DMS114 treated with DMSO at 0.1 percent for 48 hours (cell line): ENCODE data around the gene ATP6V1B1.

Source experiments
- DNase-seq: peaks from one replicate; lab custom pipeline; 2025; ENCODE audit not compliant: unreplicated experiment; lab: John Stamatoyannopoulos, UW

Gene ATP6V1B1

GRCh38 chr2:70935468-70936164 lies at the start of gene ATP6V1B1:
ATP6V1B1 (plus strand) TSS chr2:70935900; CDS start chr2:70935955, 55 bp downstream.
- no peak for DNase-seq

- no peak for DNase-seq
Measured at GRCh38 chr2:70886541-70886987, 49.1 kb upstream of the ATP6V1B1 start.

GRCh38 chr2:70887208-70887549 lies 48.5 kb upstream of the ATP6V1B1 start:
- no peak for DNase-seq

GRCh38 chr2:70887550-70888246 lies 48.0 kb upstream of the ATP6V1B1 start:
- DNase-seq, result peak; percentile 64

- DNase-seq, result no peak
Measured at GRCh38 chr2:70888366-70888922, 47.3 kb upstream of the ATP6V1B1 start.

GRCh38 chr2:70888923-70889715 lies 46.6 kb upstream of the ATP6V1B1 start:
- DNase-seq, result no peak

- no peak for DNase-seq
Measured at GRCh38 chr2:70889716-70890037, 46.0 kb upstream of the ATP6V1B1 start.

GRCh38 chr2:70890469-70891065 lies 45.1 kb upstream of the ATP6V1B1 start:
- DNase-seq, result no peak

GRCh38 chr2:70891572-70892357 lies 43.9 kb upstream of the ATP6V1B1 start:
- DNase-seq, result no peak

- DNase-seq, result no peak
Measured at GRCh38 chr2:70892750-70893149, 43.0 kb upstream of the ATP6V1B1 start.

GRCh38 chr2:70893186-70893585 lies 42.5 kb upstream of the ATP6V1B1 start:
- no peak for DNase-seq

- DNase-seq, result no peak
Measured at GRCh38 chr2:70894765-70895164, 40.9 kb upstream of the ATP6V1B1 start.

GRCh38 chr2:70895249-70895648 lies 40.5 kb upstream of the ATP6V1B1 start:
- no peak for DNase-seq

GRCh38 chr2:70895998-70896764 lies 39.5 kb upstream of the ATP6V1B1 start:
- DNase-seq, result no peak

GRCh38 chr2:70896765-70897202 lies 38.9 kb upstream of the ATP6V1B1 start:
- DNase-seq, result no peak

GRCh38 chr2:70897203-70897976 lies 38.3 kb upstream of the ATP6V1B1 start:
- DNase-seq, result no peak

- no peak for DNase-seq
Measured at GRCh38 chr2:70897977-70898226, 37.8 kb upstream of the ATP6V1B1 start.

GRCh38 chr2:70898363-70899240 lies 37.1 kb upstream of the ATP6V1B1 start:
- DNase-seq, result no peak
